ENCODE measurements around the gene RALGDS.

RALGDS gene

GRCh38 chr9:133163504-133164172, 42.6 kb upstream of the RALGDS start, which contains the start of gene GBGT1:
TSS of gene GBGT1 (minus strand) at chr9:133163914. CDS start at chr9:133162412, 1,502 bp downstream.
- Histone ChIP-seq H3K9me3 (ENCODE audit: control insufficient read depth, low read length) (no peaks in the 10 kb centered on the region), H3K27me3 (replicated peaks; ENCODE audit: control insufficient read depth, insufficient read depth, low read length, poor library complexity, severe bottlenecking) (no peaks in the 10 kb centered on the region), H3K4me1 (ENCODE audit: control insufficient read depth, insufficient read depth, low read length, poor library complexity, severe bottlenecking) (peaks cover 11% of the 10 kb centered on the region), H3K36me3 (ENCODE audit: control insufficient read depth, insufficient read depth, low read length) (no peaks in the 10 kb centered on the region), H3K4me3 (ENCODE audit: insufficient read depth, low read depth, low read length, poor library complexity, severe bottlenecking) (peak within 1 kb of the TSS; percentile 78), H3K27ac (ENCODE audit: insufficient read depth, low read length, poor library complexity, severe bottlenecking) (peak within 1 kb of the TSS; percentile 60)
- DNase-seq, result peak in 1 of 3 donors; percentile 38

- Histone ChIP-seq H3K36me3 (ENCODE audit: control insufficient read depth, insufficient read depth, low read length) (no peaks in the 10 kb centered on the region), H3K27ac (ENCODE audit: insufficient read depth, low read length, poor library complexity, severe bottlenecking) (peak overlapping the region; percentile 60), H3K4me1 (ENCODE audit: control insufficient read depth, insufficient read depth, low read length, poor library complexity, severe bottlenecking) (peaks cover 11% of the 10 kb centered on the region), H3K4me3 (ENCODE audit: insufficient read depth, low read depth, low read length, poor library complexity, severe bottlenecking) (peak overlapping the region; percentile 78), H3K27me3 (replicated peaks; ENCODE audit: control insufficient read depth, insufficient read depth, low read length, poor library complexity, severe bottlenecking) (no peaks in the 10 kb centered on the region), H3K9me3 (ENCODE audit: control insufficient read depth, low read length) (no peaks in the 10 kb centered on the region)
- no peak for DNase-seq
These were observed 41.9 kb upstream of the RALGDS start for GRCh38 chr9:133162861-133163503.

- no peaks in the 10 kb centered on the region for H3K27me3 ChIP-seq (replicated peaks; ENCODE audit: control insufficient read depth, insufficient read depth, low read length, poor library complexity, severe bottlenecking)
These were observed 40.5 kb upstream of the RALGDS start for GRCh38 chr9:133161547-133161950.

GRCh38 chr9:133160742-133161546, 39.9 kb upstream of the RALGDS start:
- no peaks in the 10 kb centered on the region for H3K27me3 ChIP-seq (replicated peaks; ENCODE audit: control insufficient read depth, insufficient read depth, low read length, poor library complexity, severe bottlenecking)
- H3K9me3 ChIP-seq (ENCODE audit: control insufficient read depth, low read length), result no peaks in the 10 kb centered on the region
- DNase-seq, result no peak
- no peaks in the 10 kb centered on the region for H3K36me3 ChIP-seq (ENCODE audit: control insufficient read depth, insufficient read depth, low read length)
- no peak overlapping the region for H3K27ac ChIP-seq (ENCODE audit: insufficient read depth, low read length, poor library complexity, severe bottlenecking)
- peaks cover 11% of the 10 kb centered on the region for H3K4me1 ChIP-seq (ENCODE audit: control insufficient read depth, insufficient read depth, low read length, poor library complexity, severe bottlenecking)
- H3K4me3 ChIP-seq (ENCODE audit: insufficient read depth, low read depth, low read length, poor library complexity, severe bottlenecking), result no peak overlapping the region

More at GRCh38 chr9:133161547-133161950, 40.5 kb upstream of the RALGDS start:
- Histone ChIP-seq H3K27ac (ENCODE audit: insufficient read depth, low read length, poor library complexity, severe bottlenecking) (no peak overlapping the region), H3K9me3 (ENCODE audit: control insufficient read depth, low read length) (no peaks in the 10 kb centered on the region), H3K4me3 (ENCODE audit: insufficient read depth, low read depth, low read length, poor library complexity, severe bottlenecking) (no peak overlapping the region), H3K36me3 (ENCODE audit: control insufficient read depth, insufficient read depth, low read length) (no peaks in the 10 kb centered on the region), H3K4me1 (ENCODE audit: control insufficient read depth, insufficient read depth, low read length, poor library complexity, severe bottlenecking) (peaks cover 11% of the 10 kb centered on the region)
- DNase-seq, result no peak

GRCh38 chr9:133158695-133159094, 37.7 kb upstream of the RALGDS start:
- no peak for DNase-seq
- peaks cover 8% of the 10 kb centered on the region for H3K4me1 ChIP-seq (ENCODE audit: control insufficient read depth, insufficient read depth, low read length, poor library complexity, severe bottlenecking)
- H3K4me3 ChIP-seq (ENCODE audit: insufficient read depth, low read depth, low read length, poor library complexity, severe bottlenecking), result no peak overlapping the region
- no peaks in the 10 kb centered on the region for H3K27me3 ChIP-seq (replicated peaks; ENCODE audit: control insufficient read depth, insufficient read depth, low read length, poor library complexity, severe bottlenecking)
- H3K9me3 ChIP-seq (ENCODE audit: control insufficient read depth, low read length), result no peaks in the 10 kb centered on the region
- H3K36me3 ChIP-seq (ENCODE audit: control insufficient read depth, insufficient read depth, low read length), result no peaks in the 10 kb centered on the region
- no peak overlapping the region for H3K27ac ChIP-seq (ENCODE audit: insufficient read depth, low read length, poor library complexity, severe bottlenecking)

- no peaks in the 10 kb centered on the region for H3K27me3 ChIP-seq (replicated peaks; ENCODE audit: control insufficient read depth, insufficient read depth, low read length, poor library complexity, severe bottlenecking)
- no peak overlapping the region for H3K4me3 ChIP-seq (ENCODE audit: insufficient read depth, low read depth, low read length, poor library complexity, severe bottlenecking)
- no peaks in the 10 kb centered on the region for H3K9me3 ChIP-seq (ENCODE audit: control insufficient read depth, low read length)
- no peaks in the 10 kb centered on the region for H3K4me1 ChIP-seq (ENCODE audit: control insufficient read depth, insufficient read depth, low read length, poor library complexity, severe bottlenecking)
- DNase-seq, result no peak
- H3K27ac ChIP-seq (ENCODE audit: insufficient read depth, low read length, poor library complexity, severe bottlenecking), result no peak overlapping the region
- H3K36me3 ChIP-seq (ENCODE audit: control insufficient read depth, insufficient read depth, low read length), result no peaks in the 10 kb centered on the region
These were observed 34.1 kb upstream of the RALGDS start for GRCh38 chr9:133155156-133155555.

GRCh38 chr9:133154097-133154989, 33.3 kb upstream of the RALGDS start:
- H3K27me3 ChIP-seq (replicated peaks; ENCODE audit: control insufficient read depth, insufficient read depth, low read length, poor library complexity, severe bottlenecking), result no peaks in the 10 kb centered on the region
- H3K36me3 ChIP-seq (ENCODE audit: control insufficient read depth, insufficient read depth, low read length), result no peaks in the 10 kb centered on the region
- no peak for DNase-seq
- no peaks in the 10 kb centered on the region for H3K9me3 ChIP-seq (ENCODE audit: control insufficient read depth, low read length)
- no peak overlapping the region for H3K4me3 ChIP-seq (ENCODE audit: insufficient read depth, low read depth, low read length, poor library complexity, severe bottlenecking)
- H3K27ac ChIP-seq (ENCODE audit: insufficient read depth, low read length, poor library complexity, severe bottlenecking), result no peak overlapping the region
- H3K4me1 ChIP-seq (ENCODE audit: control insufficient read depth, insufficient read depth, low read length, poor library complexity, severe bottlenecking), result no peaks in the 10 kb centered on the region

GRCh38 chr9:133153227-133154096, 32.4 kb upstream of the RALGDS start:
- H3K9me3 ChIP-seq (ENCODE audit: control insufficient read depth, low read length), result no peaks in the 10 kb centered on the region
- no peaks in the 10 kb centered on the region for H3K27me3 ChIP-seq (replicated peaks; ENCODE audit: control insufficient read depth, insufficient read depth, low read length, poor library complexity, severe bottlenecking)
- H3K36me3 ChIP-seq (ENCODE audit: control insufficient read depth, insufficient read depth, low read length), result no peaks in the 10 kb centered on the region
- DNase-seq, result no peak
- H3K4me3 ChIP-seq (ENCODE audit: insufficient read depth, low read depth, low read length, poor library complexity, severe bottlenecking), result no peak overlapping the region
- no peaks in the 10 kb centered on the region for H3K4me1 ChIP-seq (ENCODE audit: control insufficient read depth, insufficient read depth, low read length, poor library complexity, severe bottlenecking)
- H3K27ac ChIP-seq (ENCODE audit: insufficient read depth, low read length, poor library complexity, severe bottlenecking), result no peak overlapping the region
